GM18519 (cell line): Measurements from ENCODE around the gene MAJIN.

ENCODE experiments used
- ATAC-seq: cut with Tn5 transposase; IDR thresholded peaks from one replicate; pipeline ENCODE4 v1.9.1; 2021; ENCODE audit warnings: mild to moderate bottlenecking, moderate library complexity; ENCODE audit not compliant: unreplicated experiment, low FRiP score

The MAJIN gene

GRCh38 chr11:64916040-64916774 lies 55.7 kb downstream of the MAJIN start:
- ATAC-seq = no peak

- ATAC-seq = no peak
These were observed 56.5 kb downstream of the MAJIN start for GRCh38 chr11:64915376-64915887.

GRCh38 chr11:64914123-64914522 lies 57.8 kb downstream of the MAJIN start:
- no peak for ATAC-seq

- ATAC-seq = no peak
These were observed 58.7 kb downstream of the MAJIN start for GRCh38 chr11:64913171-64913727.

- no peak for ATAC-seq
These were observed 60.2 kb downstream of the MAJIN start for GRCh38 chr11:64911689-64912088.

- no peak for ATAC-seq
These were observed 60.8 kb downstream of the MAJIN start for GRCh38 chr11:64911142-64911541.

GRCh38 chr11:64910451-64911093 lies 61.3 kb downstream of the MAJIN start:
- ATAC-seq = no peak

GRCh38 chr11:64909653-64910343 lies 62.1 kb downstream of the MAJIN start:
- ATAC-seq = no peak

GRCh38 chr11:64908766-64909165 lies 63.1 kb downstream of the MAJIN start:
- no peak for ATAC-seq

GRCh38 chr11:64906314-64906635 lies 65.6 kb downstream of the MAJIN start:
- ATAC-seq = no peak

GRCh38 chr11:64905516-64906313 lies 66.2 kb downstream of the MAJIN start:
- no peak for ATAC-seq

GRCh38 chr11:64903291-64903833 lies 68.5 kb downstream of the MAJIN start:
- no peak for ATAC-seq

GRCh38 chr11:64902102-64902900 lies 69.6 kb downstream of the MAJIN start:
- no peak for ATAC-seq

GRCh38 chr11:64900774-64901173 lies 71.1 kb downstream of the MAJIN start:
- ATAC-seq = no peak

- ATAC-seq = no peak
These were observed 71.6 kb downstream of the MAJIN start for GRCh38 chr11:64900263-64900678.

- no peak for ATAC-seq
These were observed 73.4 kb downstream of the MAJIN start for GRCh38 chr11:64898541-64898940.

GRCh38 chr11:64898076-64898445 lies 73.8 kb downstream of the MAJIN start:
- ATAC-seq = no peak

GRCh38 chr11:64897381-64898075 lies 74.4 kb downstream of the MAJIN start:
- ATAC-seq = no peak
